T-helper 17 cell (primary cell): ENCODE results near the gene GKN1. TPM values are rescaled to one million over a fixed set of nuclear protein-coding genes. Genes with fewer than 3 reads are reported as not detected.

Source experiments
- ATAC-seq: fragments of 150-1000 bp; cut with Tn5 transposase; 2 replicates; pipeline ENCODE4 v1.10.0; 2021; ENCODE audit warnings: mild to moderate bottlenecking, moderate library complexity
- DNase-seq, 3 donors: peaks; one replicate each; pipeline versions ENCODE4 v3.0.0 to v3.0.0-alpha.2; 2020 to 2021
- H3K9me3 ChIP-seq: one replicate; pipeline ENCODE4 v1.7.0; 2013; ENCODE audit warnings: low read length, mild to moderate bottlenecking; ENCODE audit not compliant: control insufficient read depth, poor library complexity, severe bottlenecking
- H3K27ac Mint-ChIP-seq: one replicate; pipeline ENCODE4 v1.8.0; 2022; ENCODE audit warnings: mild to moderate bottlenecking, moderate library complexity, mixed read lengths
- H3K27me3 Mint-ChIP-seq: one replicate; pipeline ENCODE4 v1.8.0; 2022; ENCODE audit warnings: mixed read lengths
- H3K36me3 Mint-ChIP-seq: one replicate; pipeline ENCODE4 v1.8.0; 2022; ENCODE audit warnings: low read depth, mixed read lengths
- H3K4me1 Mint-ChIP-seq: one replicate; pipeline ENCODE4 v1.8.0; 2022; ENCODE audit warnings: mild to moderate bottlenecking, mixed read lengths
- H3K4me3 Mint-ChIP-seq: one replicate; pipeline ENCODE4 v1.8.0; 2022; ENCODE audit warnings: mild to moderate bottlenecking, moderate library complexity, mixed read lengths
- total RNA-seq, 4 donors: library from RNA in 2 of 4; stranded (reverse) in 2 of 4; gene quantifications; one replicate each; pipeline ENCODE4 v1.2.3 and lab custom pipeline; 2022 to 2026

Gene GKN1, protein sequence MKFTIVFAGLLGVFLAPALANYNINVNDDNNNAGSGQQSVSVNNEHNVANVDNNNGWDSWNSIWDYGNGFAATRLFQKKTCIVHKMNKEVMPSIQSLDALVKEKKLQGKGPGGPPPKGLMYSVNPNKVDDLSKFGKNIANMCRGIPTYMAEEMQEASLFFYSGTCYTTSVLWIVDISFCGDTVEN
- total RNA-seq, result not detected
- total RNA-seq (lab: John Stamatoyannopoulos, UW), result 0 reads per million in 2 donors

DNA sequence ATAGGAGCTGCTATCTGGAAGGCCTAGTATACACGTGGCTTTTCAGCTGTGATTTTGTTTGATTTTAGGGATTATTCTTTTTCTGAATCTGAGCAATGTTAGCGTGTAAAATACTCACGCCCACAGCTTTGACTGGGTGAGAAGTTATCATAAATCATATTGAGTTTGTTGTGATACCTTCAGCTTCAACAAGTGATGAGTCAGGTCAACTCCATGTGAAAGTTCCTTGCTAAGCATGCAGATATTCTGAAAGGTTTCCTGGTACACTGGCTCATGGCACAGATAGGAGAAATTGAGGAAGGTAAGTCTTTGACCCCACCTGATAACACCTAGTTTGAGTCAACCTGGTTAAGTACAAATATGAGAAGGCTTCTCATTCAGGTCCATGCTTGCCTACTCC, at the start of gene GKN1:
TSS of gene GKN1 (plus strand) at position 386 of the 400 bp plus-strand sequence. CDS start 42 bp downstream, outside the sequence.
- Mint-ChIP-seq H3K4me1 (no peaks in the 10 kb centered on the region), H3K27me3 (peaks cover 46% of the 10 kb centered on the region), H3K4me3 (no peak within 1 kb of the TSS), H3K36me3 (peaks cover 3% of the 10 kb centered on the region), H3K27ac (no peak within 1 kb of the TSS)
- no peak for ATAC-seq
- no peak for DNase-seq
- no peaks in the 10 kb centered on the region for H3K9me3 ChIP-seq

DNA sequence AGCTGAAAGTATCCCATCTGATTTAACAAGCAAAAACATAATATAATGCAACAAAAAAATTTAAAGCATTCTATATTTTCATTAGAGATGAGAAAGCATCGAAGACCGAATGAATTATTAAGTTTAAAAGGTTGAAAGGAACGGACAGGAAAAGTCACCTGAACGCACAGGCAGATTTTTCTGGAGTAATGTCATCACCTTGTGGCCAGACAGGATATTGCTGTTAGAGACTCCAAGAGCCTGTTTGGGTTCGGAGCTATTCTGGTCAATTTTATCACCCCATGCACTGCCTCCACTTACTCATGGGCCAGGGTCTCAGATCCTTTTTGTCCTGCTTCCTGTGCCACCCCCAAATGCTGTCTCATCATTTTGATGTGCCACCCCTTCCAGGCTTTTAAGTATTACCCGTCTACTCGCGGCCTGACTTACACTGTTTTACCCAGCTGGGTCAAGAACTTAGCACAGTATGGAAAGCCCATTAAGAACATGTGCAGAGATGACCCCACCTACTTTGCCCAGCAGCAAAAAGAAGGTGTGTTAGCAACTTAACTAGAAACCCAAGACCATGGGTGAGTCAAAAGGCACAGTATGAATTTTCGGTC, 49.0 kb upstream of the GKN1 start:
- H3K4me3 Mint-ChIP-seq, result no peak overlapping the region
- peaks cover 4% of the 10 kb centered on the region for H3K4me1 Mint-ChIP-seq
- H3K27ac Mint-ChIP-seq, result peak overlapping the region; percentile 67

DNA sequence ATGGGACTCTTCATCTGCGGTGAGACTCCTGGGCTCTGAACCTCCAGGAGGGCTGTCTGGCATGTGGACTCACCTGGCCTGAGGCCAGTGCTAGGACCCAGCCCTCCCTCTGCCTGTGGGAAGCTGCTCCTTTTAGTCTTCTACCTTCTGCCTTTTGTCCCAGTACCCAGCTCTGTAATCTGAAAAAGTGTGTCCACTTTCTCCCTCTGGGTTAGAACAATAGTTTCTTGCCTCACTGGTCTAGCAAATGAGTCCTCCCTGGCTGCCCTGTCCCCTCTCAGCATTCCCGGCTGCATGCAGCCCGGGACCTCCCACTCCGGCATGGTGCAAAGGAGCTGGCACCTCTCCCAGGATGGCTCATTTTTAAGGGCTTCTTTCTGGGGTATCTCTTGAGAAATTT, 47.6 kb upstream of the GKN1 start:
- ATAC-seq (no peak), DNase-seq (no peak)
- H3K4me1 Mint-ChIP-seq, result peaks cover 4% of the 10 kb centered on the region
- no peak overlapping the region for H3K27ac Mint-ChIP-seq
- no peak overlapping the region for H3K4me3 Mint-ChIP-seq
- H3K9me3 ChIP-seq, result no peaks in the 10 kb centered on the region
- H3K27me3 Mint-ChIP-seq, result peaks cover 23% of the 10 kb centered on the region
- H3K36me3 Mint-ChIP-seq, result no peaks in the 10 kb centered on the region

More for the DNA sequence above, 49.0 kb upstream of the GKN1 start:
- DNase-seq (peak in 2 of 3 donors; percentile 22 to 48), ATAC-seq (peak; percentile 79)
- Mint-ChIP-seq H3K36me3 (no peaks in the 10 kb centered on the region), H3K27me3 (peaks cover 19% of the 10 kb centered on the region)
- H3K9me3 ChIP-seq, result no peaks in the 10 kb centered on the region

DNA sequence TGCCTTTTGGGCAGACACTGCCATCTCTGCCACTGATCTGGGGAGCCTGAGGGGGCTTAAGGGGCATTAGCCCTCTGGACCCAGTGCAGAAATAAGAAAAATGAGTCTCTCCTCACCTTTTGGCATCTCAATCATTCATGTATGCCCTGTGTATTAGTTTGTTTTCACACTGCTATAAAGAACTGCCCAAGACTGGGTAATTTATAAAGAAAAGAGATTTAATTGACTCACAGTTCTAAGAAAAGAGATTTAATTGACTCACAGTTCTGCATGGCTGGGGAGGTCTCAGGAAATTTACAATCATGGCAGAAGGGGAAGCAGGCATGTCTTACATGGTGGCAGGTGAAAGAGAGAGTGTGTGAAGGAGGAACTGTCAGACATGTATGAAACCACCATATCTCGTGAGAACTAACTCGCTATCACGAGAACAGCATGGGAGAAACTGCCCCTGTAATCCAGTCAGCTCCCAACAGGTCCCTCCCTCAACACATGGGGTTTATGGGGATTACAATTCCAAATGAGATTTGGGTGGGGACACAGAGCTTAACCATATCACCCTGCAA, 43.2 kb upstream of the GKN1 start:
- DNase-seq, result no peak
- Mint-ChIP-seq H3K4me3 (no peak overlapping the region), H3K36me3 (no peaks in the 10 kb centered on the region), H3K27ac (no peak overlapping the region), H3K4me1 (peaks cover 4% of the 10 kb centered on the region), H3K27me3 (peaks cover 31% of the 10 kb centered on the region)
- H3K9me3 ChIP-seq, result no peaks in the 10 kb centered on the region
- no peak for ATAC-seq

DNA sequence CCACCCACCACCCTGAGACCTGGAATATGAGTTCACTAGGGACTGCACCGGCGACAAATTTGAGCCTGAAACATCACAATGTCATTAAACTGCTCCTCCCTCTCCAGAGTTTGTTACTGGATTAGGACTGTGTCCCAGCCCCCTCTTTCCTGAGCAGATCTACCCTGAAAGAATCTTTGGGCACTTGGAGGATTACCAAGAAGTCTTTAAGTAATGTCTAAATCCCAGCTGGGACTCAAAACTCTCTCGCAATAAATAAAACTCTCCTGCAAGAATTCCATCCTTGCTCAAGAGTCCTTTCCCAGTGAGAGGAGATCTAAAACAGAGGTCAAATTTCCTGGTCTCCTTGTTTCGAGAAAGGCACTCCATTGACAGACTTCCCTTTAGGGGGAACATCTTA, 42.6 kb upstream of the GKN1 start:
- no peaks in the 10 kb centered on the region for H3K9me3 ChIP-seq
- Mint-ChIP-seq H3K4me1 (peaks cover 4% of the 10 kb centered on the region), H3K36me3 (no peaks in the 10 kb centered on the region), H3K4me3 (no peak overlapping the region), H3K27ac (no peak overlapping the region), H3K27me3 (peaks cover 25% of the 10 kb centered on the region)
- ATAC-seq (no peak), DNase-seq (no peak)

DNA sequence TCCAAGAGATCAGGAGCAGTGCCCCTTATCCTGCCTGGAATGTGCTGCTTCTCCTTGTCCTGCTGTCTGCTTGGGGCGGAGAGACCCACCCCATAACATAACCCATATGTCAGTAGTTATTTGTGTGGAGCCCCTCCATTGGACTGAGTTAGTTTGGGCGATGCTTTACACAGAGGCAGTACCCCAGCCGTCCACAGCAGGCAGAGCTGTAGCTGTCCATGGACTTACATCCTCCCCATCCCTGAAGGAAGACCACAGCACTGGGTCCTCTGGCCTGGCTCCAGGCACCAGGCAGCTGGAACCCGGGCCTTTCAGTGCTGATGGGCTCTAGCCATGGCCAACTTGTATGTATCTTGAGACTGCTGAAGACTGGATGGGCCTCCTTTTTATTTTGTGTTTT, 42.0 kb upstream of the GKN1 start:
- H3K27ac Mint-ChIP-seq, result no peak overlapping the region
- ATAC-seq (no peak), DNase-seq (no peak)
- no peak overlapping the region for H3K4me3 Mint-ChIP-seq
- peaks cover 4% of the 10 kb centered on the region for H3K4me1 Mint-ChIP-seq
- no peaks in the 10 kb centered on the region for H3K36me3 Mint-ChIP-seq
- peaks cover 22% of the 10 kb centered on the region for H3K27me3 Mint-ChIP-seq
- no peaks in the 10 kb centered on the region for H3K9me3 ChIP-seq

DNA sequence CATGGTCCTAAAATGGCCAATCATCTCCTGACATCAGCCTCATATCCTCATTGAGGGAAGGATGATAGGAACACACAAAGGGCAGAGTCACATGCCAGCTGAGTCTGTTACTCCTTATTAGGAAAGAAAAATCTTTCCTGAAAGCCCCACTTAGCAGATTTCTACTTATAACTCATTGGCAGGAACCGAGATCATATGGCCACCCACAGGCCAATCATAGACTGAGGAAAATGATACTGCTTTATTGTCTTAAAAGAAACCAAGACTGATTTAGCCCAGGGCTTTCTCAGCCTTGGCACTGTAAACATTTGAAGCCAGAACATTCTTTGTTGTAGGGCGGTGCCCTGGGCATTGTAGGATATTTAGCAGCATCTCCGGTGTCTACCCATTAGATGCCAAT, 40.4 kb upstream of the GKN1 start:
- ATAC-seq, result no peak
- peaks cover 16% of the 10 kb centered on the region for H3K27me3 Mint-ChIP-seq

DNA sequence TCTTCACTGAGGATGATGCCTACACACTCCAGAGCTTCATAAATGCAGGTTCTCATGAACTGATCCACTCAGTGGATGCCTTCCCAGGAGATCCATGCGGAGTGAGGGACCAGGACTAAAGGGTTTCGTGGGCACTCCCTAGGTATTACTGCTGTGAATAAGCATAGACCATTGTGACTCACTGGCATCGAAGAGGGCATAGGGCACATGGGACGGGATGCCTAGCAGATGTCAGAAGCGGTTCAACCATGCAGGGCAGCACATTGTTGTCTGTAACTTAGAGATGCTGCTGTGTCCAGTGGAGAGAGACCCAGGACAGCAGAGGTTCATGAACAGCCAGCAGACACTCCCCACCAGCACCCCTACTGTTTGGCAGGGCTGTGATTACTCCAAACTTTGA, 39.0 kb upstream of the GKN1 start:
- Mint-ChIP-seq H3K27me3 (peaks cover 14% of the 10 kb centered on the region), H3K36me3 (no peaks in the 10 kb centered on the region), H3K27ac (no peak overlapping the region), H3K4me3 (no peak overlapping the region), H3K4me1 (no peaks in the 10 kb centered on the region)
- ATAC-seq (no peak), DNase-seq (no peak)
- no peaks in the 10 kb centered on the region for H3K9me3 ChIP-seq

More for the DNA sequence above, 40.4 kb upstream of the GKN1 start:
- Mint-ChIP-seq H3K4me1 (no peaks in the 10 kb centered on the region), H3K27ac (no peak overlapping the region), H3K36me3 (no peaks in the 10 kb centered on the region), H3K4me3 (no peak overlapping the region)
- no peaks in the 10 kb centered on the region for H3K9me3 ChIP-seq
- no peak for DNase-seq

DNA sequence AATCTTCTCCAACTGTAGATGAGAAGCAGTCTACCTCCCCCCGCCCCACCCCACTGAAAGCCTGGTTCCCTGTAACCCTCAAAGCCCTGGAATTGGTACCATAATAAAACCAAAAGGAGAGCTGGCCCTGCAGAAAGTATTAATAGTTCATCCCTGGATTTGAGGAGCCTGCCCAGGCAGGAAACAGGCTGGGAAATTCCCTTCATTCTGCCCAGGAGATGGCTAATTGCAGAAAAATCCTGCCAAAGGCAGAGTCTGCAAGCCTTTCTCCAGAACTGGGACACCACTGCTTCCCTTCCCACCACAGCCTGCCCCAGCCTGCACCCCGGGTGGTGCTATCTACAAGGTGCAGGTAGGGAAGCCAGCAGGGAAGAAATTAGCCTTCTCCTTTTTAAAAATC, 38.0 kb upstream of the GKN1 start:
- Mint-ChIP-seq H3K36me3 (no peaks in the 10 kb centered on the region), H3K27me3 (peaks cover 10% of the 10 kb centered on the region), H3K4me1 (no peaks in the 10 kb centered on the region), H3K4me3 (no peak overlapping the region), H3K27ac (no peak overlapping the region)
- ATAC-seq (no peak), DNase-seq (no peak)
- no peaks in the 10 kb centered on the region for H3K9me3 ChIP-seq

DNA sequence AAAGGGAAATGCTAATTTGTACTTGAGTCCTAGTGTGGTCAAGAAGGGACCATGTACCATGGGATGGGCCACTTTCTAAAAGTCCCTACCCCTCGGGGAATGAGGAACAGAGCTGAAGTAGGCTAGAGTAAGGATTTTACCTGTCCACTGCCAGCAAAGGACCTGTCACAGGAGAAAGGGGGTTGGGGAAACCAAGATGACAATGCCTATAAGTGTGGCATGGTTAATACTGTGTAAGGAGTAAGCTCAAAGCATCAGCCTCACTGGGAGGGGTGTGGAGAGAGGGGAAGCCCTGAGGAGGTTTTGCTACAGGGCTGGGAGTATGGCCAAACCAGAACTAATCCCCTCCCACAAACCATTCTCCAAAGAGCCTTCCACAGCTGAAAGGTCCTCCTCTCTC, 37.5 kb upstream of the GKN1 start:
- Mint-ChIP-seq H3K36me3 (no peaks in the 10 kb centered on the region), H3K4me1 (no peaks in the 10 kb centered on the region), H3K27ac (no peak overlapping the region), H3K4me3 (no peak overlapping the region), H3K27me3 (peaks cover 10% of the 10 kb centered on the region)
- DNase-seq (no peak), ATAC-seq (no peak)
- no peaks in the 10 kb centered on the region for H3K9me3 ChIP-seq

DNA sequence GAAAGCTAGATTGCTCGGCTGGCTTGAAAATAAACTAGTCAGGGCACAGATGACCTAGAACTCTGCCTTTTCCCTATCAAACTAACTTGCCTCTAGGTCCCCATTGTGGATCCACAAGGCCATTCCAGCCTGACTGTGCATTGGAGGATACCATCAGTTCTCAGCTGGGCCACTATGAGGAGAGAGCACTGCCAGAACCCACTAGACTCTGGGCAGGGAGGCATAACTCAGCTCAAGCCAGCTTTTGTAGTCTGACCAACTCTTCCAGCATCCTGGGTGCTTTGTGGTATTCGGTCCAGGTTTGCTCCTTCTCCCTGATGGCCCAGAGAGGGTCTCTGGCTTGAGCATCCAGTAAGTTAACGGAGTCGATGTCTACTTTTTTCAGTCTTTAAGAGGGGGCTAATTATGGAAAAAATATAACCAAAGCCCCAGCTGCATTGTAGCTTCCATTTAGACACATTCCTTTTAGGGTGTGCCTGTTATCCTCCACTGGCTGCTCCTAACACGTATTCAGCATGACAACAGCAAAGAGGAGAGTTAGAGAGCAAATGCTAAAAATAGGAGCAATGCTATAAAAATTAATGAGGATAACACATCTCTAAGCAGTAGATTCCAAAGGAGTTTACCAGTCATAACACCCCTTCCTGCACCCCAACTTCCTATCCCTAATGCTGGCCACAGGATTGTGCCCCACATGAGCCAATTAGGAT, 36.9 kb upstream of the GKN1 start:
- ATAC-seq (no peak), DNase-seq (no peak)
- H3K4me3 Mint-ChIP-seq, result no peak overlapping the region
- H3K4me1 Mint-ChIP-seq, result no peaks in the 10 kb centered on the region
- no peaks in the 10 kb centered on the region for H3K9me3 ChIP-seq
- peaks cover 3% of the 10 kb centered on the region for H3K36me3 Mint-ChIP-seq
- H3K27me3 Mint-ChIP-seq, result peaks cover 12% of the 10 kb centered on the region
- no peak overlapping the region for H3K27ac Mint-ChIP-seq

DNA sequence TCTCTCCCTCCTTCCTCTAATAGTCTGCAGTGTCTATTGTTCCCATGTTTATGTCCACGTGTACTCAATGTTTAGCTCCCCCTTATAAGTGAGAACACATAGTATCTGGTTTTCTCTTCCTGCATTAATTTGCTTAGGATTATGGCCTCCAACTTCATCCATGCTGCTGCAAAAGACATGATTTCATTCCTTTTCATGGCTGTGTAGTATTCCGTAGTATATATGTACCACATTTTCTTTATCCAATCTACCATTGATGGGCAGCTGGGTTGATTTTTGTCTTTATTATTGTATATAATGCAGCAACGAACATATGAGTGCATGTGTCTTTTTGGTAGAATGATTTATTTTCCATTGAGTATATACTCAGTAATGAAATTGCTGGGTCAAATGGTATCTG, 35.5 kb upstream of the GKN1 start:
- no peak overlapping the region for H3K27ac Mint-ChIP-seq
- no peak overlapping the region for H3K4me3 Mint-ChIP-seq
- H3K27me3 Mint-ChIP-seq, result peaks cover 26% of the 10 kb centered on the region
- no peaks in the 10 kb centered on the region for H3K9me3 ChIP-seq
- peaks cover 5% of the 10 kb centered on the region for H3K4me1 Mint-ChIP-seq
- DNase-seq, result no peak
- no peak for ATAC-seq
- H3K36me3 Mint-ChIP-seq, result peaks cover 7% of the 10 kb centered on the region

DNA sequence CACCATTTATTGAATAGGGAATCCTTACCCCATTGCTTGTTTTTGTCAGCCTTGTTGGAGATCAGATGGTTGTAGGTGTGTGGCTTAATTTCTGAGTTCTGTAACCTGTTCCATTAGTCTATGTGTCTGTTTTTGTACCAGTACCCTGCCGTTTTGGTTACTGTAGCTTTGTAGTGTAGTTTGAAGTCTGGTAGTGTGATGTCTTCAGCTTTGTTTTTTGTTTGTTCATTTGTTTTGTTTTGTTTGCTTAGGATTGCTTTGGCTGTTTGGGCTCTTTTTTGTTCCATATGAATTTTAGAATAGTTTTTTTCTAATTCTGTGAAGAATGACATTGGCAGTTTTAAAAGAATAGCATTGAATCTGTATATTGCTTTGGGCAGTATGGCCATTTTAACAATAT, 34.5 kb upstream of the GKN1 start:
- Mint-ChIP-seq H3K27ac (no peak overlapping the region), H3K4me3 (no peak overlapping the region), H3K27me3 (peaks cover 33% of the 10 kb centered on the region), H3K4me1 (peaks cover 5% of the 10 kb centered on the region), H3K36me3 (peaks cover 11% of the 10 kb centered on the region)
- DNase-seq (no peak), ATAC-seq (no peak)
- H3K9me3 ChIP-seq, result no peaks in the 10 kb centered on the region
